Glutamatergic neuron (in vitro differentiated cells): ENCODE data around the gene NRF1. TPM values are rescaled to one million over a fixed set of nuclear protein-coding genes. Genes with fewer than 3 reads are reported as not detected.
A peak's percentile ranks its signal among the peaks of the same experiment; 100 is the strongest.

Experiments
- DNase-seq: peaks from one replicate; pipeline ENCODE4 v3.0.0; 2022
- H3K27ac Mint-ChIP-seq: one replicate; pipeline ENCODE4 v1.8.0; 2020; ENCODE audit warnings: mild to moderate bottlenecking, mixed read lengths, inconsistent platforms; ENCODE audit not compliant: unreplicated experiment
- H3K27me3 Mint-ChIP-seq: one replicate; pipeline ENCODE4 v1.8.0; 2020; ENCODE audit warnings: mild to moderate bottlenecking, moderate library complexity, mixed read lengths, inconsistent platforms; ENCODE audit not compliant: unreplicated experiment
- H3K36me3 Mint-ChIP-seq: one replicate; pipeline ENCODE4 v1.8.0; 2020; ENCODE audit warnings: mild to moderate bottlenecking, mixed read lengths, inconsistent platforms; ENCODE audit not compliant: unreplicated experiment
- H3K4me1 Mint-ChIP-seq: one replicate; pipeline ENCODE4 v1.8.0; 2020; ENCODE audit warnings: mild to moderate bottlenecking, low read depth, mixed read lengths, inconsistent platforms; ENCODE audit not compliant: unreplicated experiment
- H3K4me3 Mint-ChIP-seq: one replicate; pipeline ENCODE4 v1.8.0; 2020; ENCODE audit warnings: mild to moderate bottlenecking, mixed read lengths, inconsistent platforms; ENCODE audit not compliant: unreplicated experiment
- H3K9me3 Mint-ChIP-seq: one replicate; pipeline ENCODE4 v1.8.0; 2020; ENCODE audit warnings: mild to moderate bottlenecking, moderate library complexity, mixed read lengths, inconsistent platforms; ENCODE audit not compliant: unreplicated experiment
- CTCF ChIP-seq: fragments of 200-600 bp; sonication (generic); IDR thresholded peaks from one replicate; pipeline ENCODE4 v1.5.0; 2021; ENCODE audit not compliant: partially characterized antibody, unreplicated experiment
- total RNA-seq: library from RNA; stranded (reverse); fragmentation: NEBNext Ultra II Directional; extraction: Animal tissue kit (Norgen Biotek cat#: 25700); gene quantifications from one replicate; pipeline ENCODE4 v1.2.1, GENCODE V29; 2021; ENCODE audit not compliant: unreplicated experiment

Gene NRF1
- total RNA-seq, 1 donor from 2014 or later = 16.4 TPM

- peaks cover 5% of the 10 kb centered on the region for H3K4me1 Mint-ChIP-seq
- H3K27ac Mint-ChIP-seq = peak overlapping the region; percentile 89
- H3K9me3 Mint-ChIP-seq = peaks cover 19% of the 10 kb centered on the region
- peak overlapping the region; percentile 95 for H3K4me3 Mint-ChIP-seq
- TF ChIP-seq CTCF = no peak
- DNase-seq = no peak
- H3K27me3 Mint-ChIP-seq = peaks cover 6% of the 10 kb centered on the region
- H3K36me3 Mint-ChIP-seq = no peaks in the 10 kb centered on the region
These were observed 1.5 kb downstream of the NRF1 start for GRCh38 chr7:129613016-129613337.

GRCh38 chr7:129615018-129615417 is 3.5 kb downstream of the NRF1 start:
- H3K27ac Mint-ChIP-seq = no peak overlapping the region
- no peak for DNase-seq
- TF ChIP-seq CTCF = no peak
- peaks cover 5% of the 10 kb centered on the region for H3K27me3 Mint-ChIP-seq
- peaks cover 4% of the 10 kb centered on the region for H3K4me1 Mint-ChIP-seq
- H3K36me3 Mint-ChIP-seq = no peaks in the 10 kb centered on the region
- no peak overlapping the region for H3K4me3 Mint-ChIP-seq
- peaks cover 10% of the 10 kb centered on the region for H3K9me3 Mint-ChIP-seq

GRCh38 chr7:129616530-129616929 is 5.0 kb downstream of the NRF1 start:
- H3K36me3 Mint-ChIP-seq = no peaks in the 10 kb centered on the region
- DNase-seq = no peak
- H3K4me1 Mint-ChIP-seq = peaks cover 4% of the 10 kb centered on the region
- peaks cover 2% of the 10 kb centered on the region for H3K27me3 Mint-ChIP-seq
- no peak overlapping the region for H3K4me3 Mint-ChIP-seq
- no peak overlapping the region for H3K27ac Mint-ChIP-seq
- no peak for TF ChIP-seq CTCF
- H3K9me3 Mint-ChIP-seq = peaks cover 5% of the 10 kb centered on the region

GRCh38 chr7:129617178-129617577 is 5.7 kb downstream of the NRF1 start:
- no peak for TF ChIP-seq CTCF
- Mint-ChIP-seq H3K4me3 (no peak overlapping the region), H3K27me3 (peaks cover 2% of the 10 kb centered on the region), H3K4me1 (peaks cover 4% of the 10 kb centered on the region), H3K27ac (no peak overlapping the region), H3K9me3 (peaks cover 7% of the 10 kb centered on the region), H3K36me3 (no peaks in the 10 kb centered on the region)
- DNase-seq = no peak

GRCh38 chr7:129617652-129618051 is 6.1 kb downstream of the NRF1 start:
- peaks cover 4% of the 10 kb centered on the region for H3K9me3 Mint-ChIP-seq
- no peak overlapping the region for H3K27ac Mint-ChIP-seq
- no peak overlapping the region for H3K4me3 Mint-ChIP-seq
- peaks cover 1% of the 10 kb centered on the region for H3K27me3 Mint-ChIP-seq
- TF ChIP-seq CTCF = no peak
- H3K4me1 Mint-ChIP-seq = peaks cover 4% of the 10 kb centered on the region
- no peaks in the 10 kb centered on the region for H3K36me3 Mint-ChIP-seq
- no peak for DNase-seq
